ENCODE results near the gene RPS6KC1. TPM values are rescaled to one million over a fixed set of nuclear protein-coding genes. Genes with fewer than 3 reads are reported as not detected.

Gene RPS6KC1
- total and polyA plus RNA-seq, 9 of the 15 experiments (the other 6 are each of a cell fraction or from before 2014, with no cell fraction given), result 4.3 to 34.6 (median 20.9) TPM

- TF ChIP-seq, protein P1, sequence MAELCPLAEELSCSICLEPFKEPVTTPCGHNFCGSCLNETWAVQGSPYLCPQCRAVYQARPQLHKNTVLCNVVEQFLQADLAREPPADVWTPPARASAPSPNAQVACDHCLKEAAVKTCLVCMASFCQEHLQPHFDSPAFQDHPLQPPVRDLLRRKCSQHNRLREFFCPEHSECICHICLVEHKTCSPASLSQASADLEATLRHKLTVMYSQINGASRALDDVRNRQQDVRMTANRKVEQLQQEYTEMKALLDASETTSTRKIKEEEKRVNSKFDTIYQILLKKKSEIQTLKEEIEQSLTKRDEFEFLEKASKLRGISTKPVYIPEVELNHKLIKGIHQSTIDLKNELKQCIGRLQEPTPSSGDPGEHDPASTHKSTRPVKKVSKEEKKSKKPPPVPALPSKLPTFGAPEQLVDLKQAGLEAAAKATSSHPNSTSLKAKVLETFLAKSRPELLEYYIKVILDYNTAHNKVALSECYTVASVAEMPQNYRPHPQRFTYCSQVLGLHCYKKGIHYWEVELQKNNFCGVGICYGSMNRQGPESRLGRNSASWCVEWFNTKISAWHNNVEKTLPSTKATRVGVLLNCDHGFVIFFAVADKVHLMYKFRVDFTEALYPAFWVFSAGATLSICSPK (IDR thresholded peaks at IDR 0.05; ENCODE audit: borderline replicate concordance), result no peak
- TF ChIP-seq ZNF232 (CRISPR knock-in tag; IDR thresholded peaks at IDR 0.05) (no peak), POLR2H (tag; IDR thresholded peaks at IDR 0.05; ENCODE audit: low read depth) (peak; percentile 29; the same call in 1 of the 2 replicates), MEIS2 (IDR thresholded peaks at IDR 0.05; ENCODE audit: partially characterized antibody) (peak; percentile 78), NRF1 (conservative IDR thresholded peaks at IDR 0.05 in 1 of 2, IDR thresholded peaks at IDR 0.05 in 1 of 2) (peak; percentile 22 to 31; a peak in 1 of 4 replicates), KLF16 (IDR thresholded peaks at IDR 0.05) (0 out of 2 replicates have a peak, but pooled peaks have one; percentile 33), SRF (CRISPR knock-in tag; IDR thresholded peaks at IDR 0.05) (no peak), JUND (IDR thresholded peaks at IDR 0.05; ENCODE audit: borderline replicate concordance, low read depth, low read length) (no peak), JUND (tag; IDR thresholded peaks at IDR 0.05; ENCODE audit: borderline replicate concordance, low read depth, low read length) (peak; percentile 14; the same call in 1 of the 3 replicates), ZBED1 (IDR thresholded peaks at IDR 0.05) (no peak), HOXB6 (CRISPR knock-in tag; IDR thresholded peaks at IDR 0.05; ENCODE audit: borderline replicate concordance) (no peak), FOXA3 (CRISPR knock-in tag; conservative IDR thresholded peaks at IDR 0.05 in 1 of 2, IDR thresholded peaks at IDR 0.05 in 1 of 2) (peak in 1 of 2 experiments; percentile 44; a peak in 1 of 4 replicates), SMARCA4 (IDR thresholded peaks at IDR 0.05) (peak; percentile 18; the same call in 1 of the 2 replicates), ZNF239 (CRISPR knock-in tag; IDR thresholded peaks at IDR 0.05) (no peak), FOSL1 (tag; conservative IDR thresholded peaks at IDR 0.05) (peak; percentile 11; the same call in 1 of the 2 replicates), NR2C2 (CRISPR knock-in tag; IDR thresholded peaks at IDR 0.05) (no peak), NR2C2 (tag; IDR thresholded peaks at IDR 0.05) (0 out of 2 replicates have a peak, but pooled peaks have one; percentile 12), PBX2 (CRISPR knock-in tag; IDR thresholded peaks at IDR 0.05; ENCODE audit: low read depth) (no peak), PBX2 (tag; conservative IDR thresholded peaks at IDR 0.05; ENCODE audit: low read depth) (peak; percentile 88), EGR1 (conservative IDR thresholded peaks at IDR 0.05) (no peak)
- TF ChIP-seq, protein P2, sequence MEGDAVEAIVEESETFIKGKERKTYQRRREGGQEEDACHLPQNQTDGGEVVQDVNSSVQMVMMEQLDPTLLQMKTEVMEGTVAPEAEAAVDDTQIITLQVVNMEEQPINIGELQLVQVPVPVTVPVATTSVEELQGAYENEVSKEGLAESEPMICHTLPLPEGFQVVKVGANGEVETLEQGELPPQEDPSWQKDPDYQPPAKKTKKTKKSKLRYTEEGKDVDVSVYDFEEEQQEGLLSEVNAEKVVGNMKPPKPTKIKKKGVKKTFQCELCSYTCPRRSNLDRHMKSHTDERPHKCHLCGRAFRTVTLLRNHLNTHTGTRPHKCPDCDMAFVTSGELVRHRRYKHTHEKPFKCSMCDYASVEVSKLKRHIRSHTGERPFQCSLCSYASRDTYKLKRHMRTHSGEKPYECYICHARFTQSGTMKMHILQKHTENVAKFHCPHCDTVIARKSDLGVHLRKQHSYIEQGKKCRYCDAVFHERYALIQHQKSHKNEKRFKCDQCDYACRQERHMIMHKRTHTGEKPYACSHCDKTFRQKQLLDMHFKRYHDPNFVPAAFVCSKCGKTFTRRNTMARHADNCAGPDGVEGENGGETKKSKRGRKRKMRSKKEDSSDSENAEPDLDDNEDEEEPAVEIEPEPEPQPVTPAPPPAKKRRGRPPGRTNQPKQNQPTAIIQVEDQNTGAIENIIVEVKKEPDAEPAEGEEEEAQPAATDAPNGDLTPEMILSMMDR (IDR thresholded peaks at IDR 0.05 in 2 of 3, conservative IDR thresholded peaks at IDR 0.05 in 1 of 3; ENCODE audit: insufficient read depth in 2 of 3, low read depth in 1 of 3, low read length in 3 of 3), result peak; percentile 53 to 75 (median 59)
Measured at GRCh38 chr1:213070406-213070805, 19.4 kb downstream of the RPS6KC1 start (continued).

Measured in K562 (cell line).